ENCODE data around the gene DPT. TPM values are rescaled to one million over a fixed set of nuclear protein-coding genes. Genes with fewer than 3 reads are reported as not detected.

Gene DPT
- total RNA-seq, 1 donor from 2014 or later, result 1.1 TPM

DNA sequence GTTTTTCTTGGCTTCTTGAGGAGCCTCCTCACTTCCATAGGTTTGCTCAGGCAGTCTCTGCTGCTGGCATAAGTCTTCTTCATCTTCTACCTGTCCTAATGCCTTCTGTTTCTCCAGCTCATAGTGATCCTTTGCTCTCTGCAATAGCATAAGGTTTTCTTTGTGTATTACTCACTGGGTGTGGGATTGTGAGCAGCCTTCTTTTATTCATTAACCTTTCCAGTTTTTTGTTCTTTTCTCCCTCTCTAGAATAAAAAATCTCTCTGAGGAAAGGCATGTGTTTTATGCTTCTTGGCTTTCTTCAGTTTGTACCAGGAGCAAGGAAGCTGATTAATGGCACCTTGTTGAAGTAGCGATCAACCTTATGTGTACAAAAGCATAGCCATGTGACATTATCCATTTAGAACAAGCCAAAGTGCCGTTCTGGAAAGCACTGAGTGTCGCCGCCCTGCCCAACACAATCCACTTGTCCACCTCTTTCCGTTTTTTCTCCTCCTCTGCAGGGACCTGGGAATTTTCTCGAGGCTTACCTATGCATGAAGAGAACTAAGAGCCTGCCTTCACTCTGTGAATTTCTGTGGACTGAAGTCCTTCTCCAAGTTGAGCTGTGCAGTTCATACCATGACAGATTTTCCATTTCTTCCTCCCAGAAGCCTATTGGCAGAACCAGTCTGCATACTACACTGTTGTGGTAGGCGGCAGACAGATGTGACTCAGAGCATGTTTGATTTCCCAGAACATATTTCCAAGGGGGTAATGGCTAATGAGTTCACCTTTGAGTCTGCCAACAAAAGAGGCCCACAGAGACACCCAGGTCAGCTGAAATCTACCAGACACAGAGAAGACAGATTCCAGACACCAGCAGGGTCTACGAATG, 39.0 kb downstream of the DPT start:
- Mint-ChIP-seq H3K36me3 (no peaks in the 10 kb centered on the region), H3K27me3 (ENCODE audit: low read depth) (no peaks in the 10 kb centered on the region), H3K9me3 (no peaks in the 10 kb centered on the region), H3K4me1 (peaks cover 14% of the 10 kb centered on the region), H3K27ac (no peak overlapping the region), H3K4me3 (no peak overlapping the region)
- DNase-seq (ENCODE audit: low spot score in 2 of 2, unreplicated experiment in 2 of 2), result no peak
- TF ChIP-seq, protein P1, sequence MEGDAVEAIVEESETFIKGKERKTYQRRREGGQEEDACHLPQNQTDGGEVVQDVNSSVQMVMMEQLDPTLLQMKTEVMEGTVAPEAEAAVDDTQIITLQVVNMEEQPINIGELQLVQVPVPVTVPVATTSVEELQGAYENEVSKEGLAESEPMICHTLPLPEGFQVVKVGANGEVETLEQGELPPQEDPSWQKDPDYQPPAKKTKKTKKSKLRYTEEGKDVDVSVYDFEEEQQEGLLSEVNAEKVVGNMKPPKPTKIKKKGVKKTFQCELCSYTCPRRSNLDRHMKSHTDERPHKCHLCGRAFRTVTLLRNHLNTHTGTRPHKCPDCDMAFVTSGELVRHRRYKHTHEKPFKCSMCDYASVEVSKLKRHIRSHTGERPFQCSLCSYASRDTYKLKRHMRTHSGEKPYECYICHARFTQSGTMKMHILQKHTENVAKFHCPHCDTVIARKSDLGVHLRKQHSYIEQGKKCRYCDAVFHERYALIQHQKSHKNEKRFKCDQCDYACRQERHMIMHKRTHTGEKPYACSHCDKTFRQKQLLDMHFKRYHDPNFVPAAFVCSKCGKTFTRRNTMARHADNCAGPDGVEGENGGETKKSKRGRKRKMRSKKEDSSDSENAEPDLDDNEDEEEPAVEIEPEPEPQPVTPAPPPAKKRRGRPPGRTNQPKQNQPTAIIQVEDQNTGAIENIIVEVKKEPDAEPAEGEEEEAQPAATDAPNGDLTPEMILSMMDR (IDR thresholded peaks at IDR 0.05; ENCODE audit: unreplicated experiment), result no peak

DNA sequence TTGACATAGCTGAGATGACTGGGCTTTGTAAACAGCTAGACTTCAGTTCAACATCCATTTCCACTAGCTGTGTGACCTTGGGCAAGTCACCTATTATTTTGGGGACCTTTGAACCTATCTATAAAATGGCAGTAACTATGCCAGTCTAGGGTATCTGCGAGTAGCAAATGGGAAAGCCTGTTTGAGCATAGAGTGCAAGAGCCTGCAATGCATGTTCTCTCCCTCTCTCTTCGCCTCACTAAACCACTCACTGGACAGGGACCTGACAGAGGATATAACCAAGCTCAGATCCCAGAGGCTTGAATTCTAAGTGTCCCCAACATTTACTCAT, 39.7 kb downstream of the DPT start:
- peaks cover 11% of the 10 kb centered on the region for H3K4me1 Mint-ChIP-seq
- no peak overlapping the region for H3K27ac Mint-ChIP-seq
- H3K36me3 Mint-ChIP-seq, result no peaks in the 10 kb centered on the region
- DNase-seq (ENCODE audit: low spot score in 2 of 2, unreplicated experiment in 2 of 2), result no peak
- H3K4me3 Mint-ChIP-seq, result no peak overlapping the region
- H3K9me3 Mint-ChIP-seq, result no peaks in the 10 kb centered on the region
- no peaks in the 10 kb centered on the region for H3K27me3 Mint-ChIP-seq (ENCODE audit: low read depth)
- TF ChIP-seq, protein P1 (IDR thresholded peaks at IDR 0.05; ENCODE audit: unreplicated experiment), result no peak

DNA sequence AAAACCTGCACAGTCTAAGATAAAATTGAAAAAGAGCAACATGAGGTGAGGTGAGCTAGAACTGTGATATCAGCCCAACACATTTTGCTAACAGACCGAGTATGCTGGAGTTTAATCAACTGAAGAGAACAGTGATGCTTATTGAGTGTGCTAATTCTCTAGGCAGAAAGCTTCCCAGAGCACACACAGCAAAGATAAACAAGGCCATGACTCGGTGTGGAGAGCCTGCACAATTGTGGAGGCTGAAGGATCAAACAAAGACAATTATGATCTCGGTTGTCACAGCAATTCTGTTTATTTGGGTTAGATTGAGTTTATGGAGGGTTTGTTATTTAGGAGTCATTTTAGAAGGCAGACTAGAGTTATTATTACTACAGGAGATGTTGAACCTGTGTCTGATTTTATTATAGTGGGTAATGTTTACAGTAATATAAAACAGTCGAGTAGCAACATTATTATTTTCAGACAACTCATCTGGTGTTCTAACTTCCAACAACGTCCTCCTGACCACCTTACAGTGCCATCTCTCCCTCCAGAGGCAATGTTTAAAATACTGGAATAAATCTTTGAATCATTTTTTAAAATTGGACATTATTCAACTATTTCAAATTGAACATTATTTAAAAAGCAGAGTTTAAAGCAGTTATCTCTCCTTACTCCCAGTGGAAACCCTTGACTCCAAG, 40.2 kb downstream of the DPT start:
- TF ChIP-seq, protein P1 (IDR thresholded peaks at IDR 0.05; ENCODE audit: unreplicated experiment), result no peak

DNA sequence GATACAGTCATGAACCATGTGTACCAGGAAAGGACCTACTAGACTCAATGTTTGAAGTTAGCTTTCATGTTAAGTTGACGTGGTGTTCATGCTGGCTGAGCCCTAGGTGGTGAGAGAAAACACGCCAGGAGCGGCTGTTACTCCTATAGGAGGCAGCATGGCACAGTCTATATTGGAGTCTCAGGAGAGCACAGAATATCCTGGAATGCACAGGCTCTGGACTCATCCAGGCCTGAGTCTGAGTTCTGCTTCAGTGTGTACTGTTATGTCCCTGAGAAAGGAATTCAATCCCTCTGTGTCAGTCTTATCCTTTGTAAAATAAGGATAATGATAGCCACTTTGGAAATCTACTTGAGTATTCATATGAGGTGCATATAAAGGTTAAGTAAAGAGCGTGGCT, 41.2 kb downstream of the DPT start:
- Mint-ChIP-seq H3K4me1 (peaks cover 6% of the 10 kb centered on the region), H3K4me3 (no peak overlapping the region), H3K9me3 (peaks cover 6% of the 10 kb centered on the region), H3K27me3 (ENCODE audit: low read depth) (no peaks in the 10 kb centered on the region), H3K36me3 (no peaks in the 10 kb centered on the region), H3K27ac (no peak overlapping the region)
- TF ChIP-seq, protein P1 (IDR thresholded peaks at IDR 0.05; ENCODE audit: unreplicated experiment), result no peak
- DNase-seq (ENCODE audit: low spot score in 2 of 2, unreplicated experiment in 2 of 2), result no peak

More for the DNA sequence above, 40.2 kb downstream of the DPT start:
- Mint-ChIP-seq H3K9me3 (no peaks in the 10 kb centered on the region), H3K27ac (no peak overlapping the region), H3K27me3 (ENCODE audit: low read depth) (no peaks in the 10 kb centered on the region), H3K36me3 (no peaks in the 10 kb centered on the region), H3K4me1 (peaks cover 7% of the 10 kb centered on the region), H3K4me3 (no peak overlapping the region)
- DNase-seq (ENCODE audit: low spot score in 2 of 2, unreplicated experiment in 2 of 2), result no peak

DNA sequence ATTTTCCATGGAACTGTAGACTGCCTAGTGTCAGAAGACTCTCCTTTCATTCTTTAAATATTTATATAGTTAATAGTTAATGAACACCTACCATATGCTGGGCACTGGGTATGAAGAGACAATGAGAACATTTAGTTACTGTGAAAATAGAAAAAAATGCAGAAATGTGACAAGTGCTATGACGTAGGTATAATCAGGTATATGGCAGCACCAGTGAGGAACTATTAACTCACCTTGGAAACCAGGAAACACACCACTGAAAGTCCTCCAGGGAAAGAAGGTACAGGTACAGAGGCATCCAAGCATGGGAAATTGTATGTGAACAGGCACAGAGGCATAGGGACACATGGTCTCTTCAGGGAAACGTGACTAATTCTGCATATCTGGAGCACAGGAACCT, 42.3 kb downstream of the DPT start:
- H3K4me3 Mint-ChIP-seq, result no peak overlapping the region

More for the DNA sequence above, 42.3 kb downstream of the DPT start:
- Mint-ChIP-seq H3K9me3 (peaks cover 14% of the 10 kb centered on the region), H3K27me3 (ENCODE audit: low read depth) (no peaks in the 10 kb centered on the region), H3K36me3 (no peaks in the 10 kb centered on the region), H3K27ac (no peak overlapping the region), H3K4me1 (peaks cover 6% of the 10 kb centered on the region)
- no peak for DNase-seq (ENCODE audit: low spot score in 2 of 2, unreplicated experiment in 2 of 2)
- TF ChIP-seq, protein P1 (IDR thresholded peaks at IDR 0.05; ENCODE audit: unreplicated experiment), result no peak

All from mesothelial cell of epicardium (in vitro differentiated cells).